SKM-1 (cell line): Measurements from ENCODE around the gene HRG.
"Not testable (repeated sequence)": the region's sequence is repeated elsewhere in the genome, so short reads cannot be mapped to it uniquely, and the experiment has no call there.

ENCODE experiments used
- DNase-seq: peaks from one replicate; lab custom pipeline; 2025; ENCODE audit not compliant: unreplicated experiment; lab: John Stamatoyannopoulos, UW

HRG gene, protein sequence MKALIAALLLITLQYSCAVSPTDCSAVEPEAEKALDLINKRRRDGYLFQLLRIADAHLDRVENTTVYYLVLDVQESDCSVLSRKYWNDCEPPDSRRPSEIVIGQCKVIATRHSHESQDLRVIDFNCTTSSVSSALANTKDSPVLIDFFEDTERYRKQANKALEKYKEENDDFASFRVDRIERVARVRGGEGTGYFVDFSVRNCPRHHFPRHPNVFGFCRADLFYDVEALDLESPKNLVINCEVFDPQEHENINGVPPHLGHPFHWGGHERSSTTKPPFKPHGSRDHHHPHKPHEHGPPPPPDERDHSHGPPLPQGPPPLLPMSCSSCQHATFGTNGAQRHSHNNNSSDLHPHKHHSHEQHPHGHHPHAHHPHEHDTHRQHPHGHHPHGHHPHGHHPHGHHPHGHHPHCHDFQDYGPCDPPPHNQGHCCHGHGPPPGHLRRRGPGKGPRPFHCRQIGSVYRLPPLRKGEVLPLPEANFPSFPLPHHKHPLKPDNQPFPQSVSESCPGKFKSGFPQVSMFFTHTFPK

DNA sequence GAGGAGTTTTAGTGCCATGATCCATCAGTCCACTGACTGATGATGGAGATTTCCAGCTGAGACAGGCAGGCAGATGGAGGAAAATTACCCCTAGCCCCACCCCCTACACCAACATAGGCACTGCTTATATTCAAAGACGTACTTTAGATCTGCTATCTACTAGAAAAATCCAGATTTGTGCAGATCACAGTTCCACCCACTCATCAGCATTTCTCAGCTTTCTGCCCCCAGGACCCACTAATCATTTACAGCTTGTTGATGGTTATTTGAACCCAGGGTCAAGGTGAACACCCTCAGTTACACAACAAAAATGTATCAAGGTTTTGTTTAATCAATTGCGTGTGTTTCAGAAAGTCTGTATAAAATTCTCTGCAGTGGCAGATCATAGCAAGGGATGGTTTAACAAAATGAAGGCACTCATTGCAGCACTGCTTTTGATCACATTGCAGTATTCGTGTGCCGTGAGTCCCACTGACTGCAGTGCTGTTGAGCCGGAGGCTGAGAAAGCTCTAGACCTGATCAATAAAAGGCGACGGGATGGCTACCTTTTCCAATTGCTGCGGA is at the start of gene HRG:
TSS of gene HRG (plus strand) at position 390 of the 564 bp plus-strand sequence. CDS start at position 408, 18 bp downstream.
- no peak for DNase-seq

DNA sequence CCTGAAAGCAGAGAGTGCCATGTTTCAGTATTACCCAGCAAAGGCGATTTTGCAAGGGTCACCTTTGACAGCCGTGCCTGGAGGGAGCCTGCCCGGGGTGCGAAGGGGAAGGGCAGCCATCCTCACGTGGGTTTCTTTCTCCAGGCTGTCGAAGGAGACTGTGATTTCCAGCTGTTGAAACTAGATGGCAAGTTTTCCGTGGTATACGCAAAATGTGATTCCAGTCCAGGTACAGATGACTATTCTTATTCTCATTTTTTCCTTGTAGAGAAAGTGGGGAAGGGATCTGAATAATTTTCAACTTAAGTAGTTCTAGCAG is 49.6 kb upstream of the HRG start:
- no peak for DNase-seq

DNA sequence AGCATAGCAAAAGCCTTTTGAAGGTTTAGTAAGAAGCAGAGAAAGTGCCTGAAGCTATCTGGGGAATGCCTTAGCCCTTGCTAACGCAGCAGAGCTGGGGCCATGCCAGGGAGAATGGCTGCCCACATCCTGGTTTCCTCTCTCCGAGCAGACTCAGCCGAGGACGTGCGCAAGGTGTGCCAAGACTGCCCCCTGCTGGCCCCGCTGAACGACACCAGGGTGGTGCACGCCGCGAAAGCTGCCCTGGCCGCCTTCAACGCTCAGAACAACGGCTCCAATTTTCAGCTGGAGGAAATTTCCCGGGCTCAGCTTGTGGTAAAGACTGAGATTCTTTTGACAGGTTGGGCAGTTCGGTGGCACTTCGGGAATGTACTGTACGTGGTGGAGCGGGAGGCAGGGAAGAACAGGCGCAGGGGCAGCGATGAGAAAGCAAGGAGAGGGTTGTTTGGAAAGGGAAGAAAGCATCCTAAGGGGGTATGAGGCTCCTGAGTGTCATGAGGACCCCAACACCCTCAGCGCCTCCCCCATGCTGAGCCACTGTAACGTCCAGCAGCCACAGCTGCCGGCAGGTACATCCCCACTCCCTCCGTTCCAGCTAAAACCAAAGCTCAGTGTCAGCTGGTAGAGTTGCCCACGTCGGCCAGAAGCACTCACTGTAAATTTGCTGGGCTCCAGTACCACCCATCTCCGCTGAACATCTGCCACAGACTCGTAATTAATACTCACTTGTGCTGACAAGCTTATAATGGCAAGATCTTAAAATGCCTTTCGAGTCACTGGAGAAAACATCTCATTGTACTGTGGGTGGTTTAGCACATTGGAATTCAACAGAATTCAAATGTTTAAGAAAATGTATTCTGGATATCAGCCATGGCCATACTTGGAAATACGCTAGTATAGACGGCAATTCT is 48.5 kb upstream of the HRG start:
- peak; percentile 75 for DNase-seq

DNA sequence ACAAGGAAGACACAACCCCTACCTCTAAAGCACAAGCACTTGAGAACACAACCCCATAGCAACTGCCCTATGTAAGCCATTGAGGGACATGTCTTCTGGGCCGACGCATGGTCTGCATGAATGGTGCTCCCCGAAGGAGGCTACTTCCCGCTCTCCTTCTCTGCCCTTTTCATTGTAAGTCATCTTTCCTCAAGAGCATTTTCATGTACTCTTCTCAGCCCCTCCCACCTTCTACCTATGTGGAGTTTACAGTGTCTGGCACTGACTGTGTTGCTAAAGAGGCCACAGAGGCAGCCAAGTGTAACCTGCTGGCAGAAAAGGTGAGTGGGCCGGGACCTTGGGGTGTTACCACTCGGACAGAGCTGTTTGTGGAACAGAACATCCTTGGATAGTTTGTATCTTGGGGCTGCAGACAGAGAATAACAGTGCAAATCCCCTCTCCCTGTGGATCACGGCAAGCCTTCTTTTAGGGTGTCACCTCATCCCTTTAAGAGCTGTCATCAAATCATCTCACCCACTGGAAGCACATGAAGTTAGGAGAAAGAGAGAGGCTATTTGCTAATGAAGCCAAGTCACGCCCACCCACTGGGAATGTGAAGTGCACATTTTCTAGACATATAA is 47.4 kb upstream of the HRG start:
- no peak for DNase-seq

DNA sequence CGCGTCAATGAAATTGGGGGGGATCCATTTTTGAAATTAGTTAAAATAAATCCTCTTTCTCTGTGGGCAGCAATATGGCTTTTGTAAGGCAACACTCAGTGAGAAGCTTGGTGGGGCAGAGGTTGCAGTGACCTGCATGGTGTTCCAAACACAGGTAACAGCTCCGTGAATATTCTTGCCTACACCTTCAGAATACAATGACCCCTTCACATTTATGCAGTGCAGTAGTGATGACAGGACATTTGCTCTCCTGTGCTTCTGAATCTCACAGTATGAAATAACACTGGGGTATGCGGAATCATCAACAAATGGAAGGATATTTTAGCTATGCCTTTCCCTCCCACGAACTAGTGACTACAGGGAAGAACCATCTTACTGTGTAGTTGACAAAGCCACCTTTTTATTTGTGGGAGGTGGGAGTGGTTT is 46.0 kb upstream of the HRG start:
- DNase-seq: no peak

DNA sequence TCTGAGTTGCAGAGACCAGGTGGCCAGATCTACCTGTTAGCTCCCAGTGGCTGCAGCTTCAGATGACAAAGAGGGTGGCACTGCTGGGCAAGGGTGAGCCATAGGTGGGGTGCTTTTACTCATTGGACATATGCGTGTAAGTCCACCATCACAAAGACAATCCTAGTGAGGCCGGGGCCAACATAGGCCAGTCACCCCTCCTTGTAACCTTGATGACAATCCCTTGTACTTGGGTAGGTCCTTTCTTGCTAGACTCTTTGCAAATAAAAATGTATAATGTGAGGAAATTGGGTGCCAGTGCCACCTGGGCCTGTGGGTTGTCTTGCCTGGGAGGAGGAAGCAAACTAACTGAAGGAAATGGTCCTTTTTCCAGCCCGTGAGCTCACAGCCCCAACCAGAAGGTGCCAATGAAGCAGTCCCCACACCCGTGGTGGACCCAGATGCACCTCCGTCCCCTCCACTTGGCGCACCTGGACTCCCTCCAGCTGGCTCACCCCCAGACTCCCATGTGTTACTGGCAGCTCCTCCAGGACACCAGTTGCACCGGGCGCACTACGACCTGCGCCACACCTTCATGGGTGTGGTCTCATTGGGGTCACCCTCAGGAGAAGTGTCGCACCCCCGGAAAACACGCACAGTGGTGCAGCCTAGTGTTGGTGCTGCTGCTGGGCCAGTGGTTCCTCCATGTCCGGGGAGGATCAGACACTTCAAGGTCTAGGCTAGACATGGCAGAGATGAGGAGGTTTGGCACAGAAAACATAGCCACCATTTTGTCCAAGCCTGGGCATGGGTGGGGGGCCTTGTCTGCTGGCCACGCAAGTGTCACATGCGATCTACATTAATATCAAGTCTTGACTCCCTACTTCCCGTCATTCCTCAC is 45.4 kb upstream of the HRG start:
- no peak for DNase-seq

DNA sequence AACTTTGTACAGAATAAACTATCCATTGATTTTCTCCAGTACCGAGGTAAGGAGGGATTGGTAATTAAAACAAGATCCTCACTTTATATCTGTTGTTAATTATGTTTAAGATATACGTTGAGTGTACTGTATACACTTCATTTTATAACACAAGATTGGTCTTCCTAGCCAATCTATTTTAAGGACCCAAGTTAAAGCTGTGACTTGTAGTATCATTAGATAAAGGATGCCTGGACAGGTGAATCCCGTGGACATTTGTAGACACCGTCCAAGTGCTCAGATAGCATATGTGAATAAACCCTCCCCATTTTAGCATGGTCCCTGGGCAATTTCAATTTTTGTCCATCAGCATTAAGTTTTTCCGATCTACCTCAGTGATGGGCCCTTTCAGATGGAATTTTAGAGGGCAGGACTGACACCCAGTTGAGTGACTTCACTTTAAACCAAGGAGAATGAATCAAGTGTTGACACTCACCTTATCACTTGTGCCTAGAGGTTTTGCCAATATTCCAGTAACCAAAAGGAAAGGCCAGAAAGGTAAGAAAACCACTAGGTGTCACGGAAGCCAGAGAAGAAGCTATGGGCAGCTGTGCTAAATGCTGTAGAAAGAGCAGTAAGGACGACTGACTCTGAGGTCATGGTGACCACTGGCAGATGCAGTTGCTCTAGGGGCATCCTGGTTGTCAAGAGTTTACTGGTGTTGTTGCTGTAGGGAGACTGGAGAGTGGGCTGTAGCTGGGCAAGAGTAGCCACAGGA is 43.7 kb upstream of the HRG start:
- no peak for DNase-seq

DNA sequence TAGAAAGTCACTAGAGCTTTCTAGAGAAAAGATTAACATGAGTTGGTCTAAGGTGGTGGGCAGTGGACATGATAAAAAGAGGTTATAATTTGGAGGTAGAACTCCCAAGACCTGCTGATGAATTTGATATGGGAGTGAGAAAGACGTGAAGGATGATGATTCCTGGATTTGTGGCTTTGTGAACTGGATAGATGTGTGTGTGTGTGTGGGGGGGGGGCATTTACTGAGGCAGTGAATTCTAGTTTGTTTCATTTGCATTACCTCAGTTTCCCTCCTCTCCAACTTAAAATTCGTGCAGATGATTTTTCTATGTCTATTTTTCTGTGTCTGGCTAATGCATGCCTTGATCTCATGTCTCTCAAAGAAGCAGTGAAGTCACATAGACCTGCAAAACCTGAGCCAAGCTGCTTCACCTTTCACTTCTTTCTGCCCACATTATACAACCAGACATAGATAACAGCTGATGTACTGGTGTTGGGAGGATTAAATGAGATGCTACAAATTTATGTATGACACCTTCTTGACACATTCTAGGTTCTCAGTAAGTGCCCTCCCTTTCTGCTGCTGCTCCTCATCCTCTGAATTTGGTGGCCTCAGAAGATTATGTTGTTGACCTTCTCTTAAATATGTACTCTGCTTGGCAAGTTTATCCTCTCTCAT is 43.0 kb upstream of the HRG start:
- no peak for DNase-seq

DNA sequence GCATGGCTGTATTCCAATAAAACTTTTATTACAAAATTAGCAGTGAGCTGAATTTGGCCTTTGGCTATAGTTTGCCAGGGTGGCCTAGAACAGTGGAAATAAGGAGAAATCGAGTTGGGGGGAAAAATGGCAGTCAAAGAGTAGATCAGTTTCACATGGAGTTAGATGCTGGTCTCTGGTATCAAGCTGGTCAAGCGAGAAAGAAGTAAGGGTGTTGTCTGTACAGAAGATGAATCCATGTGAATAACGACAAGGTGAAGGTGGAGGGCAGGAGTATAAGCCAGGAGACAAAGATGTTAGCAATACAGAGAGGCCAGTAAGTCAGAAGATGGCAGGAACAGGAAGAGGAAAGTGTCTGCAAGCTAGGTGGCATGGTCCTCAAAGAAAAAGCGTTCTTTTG is 41.2 kb upstream of the HRG start:
- DNase-seq: no peak

DNA sequence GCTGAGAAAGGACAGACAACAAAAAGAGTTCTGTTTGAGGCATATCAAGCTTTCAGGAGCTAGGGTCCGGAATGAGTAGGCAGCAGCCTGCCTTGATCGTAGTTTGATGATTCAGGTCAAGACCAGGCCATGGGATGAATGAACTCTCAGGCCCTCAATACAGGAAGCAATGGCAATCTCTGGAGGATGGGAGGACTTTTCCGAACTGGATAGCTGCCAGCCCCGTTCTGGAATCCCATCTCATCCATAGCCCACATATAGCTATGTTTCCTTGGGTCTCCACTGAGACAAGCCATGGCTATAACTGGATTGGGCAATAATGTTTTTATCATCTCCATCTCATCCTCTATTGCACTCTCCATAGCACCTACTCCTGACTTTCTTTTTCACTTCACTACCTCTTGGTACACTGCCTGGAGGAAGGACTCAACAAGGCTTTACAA is 40.2 kb upstream of the HRG start:
- DNase-seq: no peak

DNA sequence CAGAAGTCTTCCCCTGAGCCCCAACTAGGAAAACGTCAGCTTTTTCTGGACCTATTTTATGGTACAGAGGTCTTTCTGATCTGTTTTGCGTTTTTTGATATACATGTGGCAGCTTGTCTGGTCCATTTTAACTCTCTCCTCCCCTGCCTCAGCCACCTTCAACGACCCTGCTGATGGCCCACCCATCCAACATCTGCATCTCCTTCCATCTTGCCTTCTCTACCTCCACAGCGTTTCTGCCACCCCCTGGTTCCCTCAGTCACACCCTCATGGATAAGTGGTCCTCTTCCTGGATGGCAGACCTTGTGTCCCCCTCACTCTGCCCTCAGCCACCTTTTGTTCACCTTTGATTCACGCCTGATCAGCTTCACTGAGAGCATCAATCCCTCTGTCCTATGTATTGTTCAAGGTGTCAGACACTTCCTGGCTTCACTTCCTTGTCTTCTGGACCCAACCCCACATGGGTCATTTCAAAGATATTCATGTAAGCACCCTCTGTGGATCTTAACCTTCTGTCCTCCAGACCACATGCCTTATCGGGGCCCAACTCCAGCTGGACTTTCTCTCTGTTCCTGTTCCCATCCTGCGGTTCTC is 39.5 kb upstream of the HRG start:
- DNase-seq: no peak

DNA sequence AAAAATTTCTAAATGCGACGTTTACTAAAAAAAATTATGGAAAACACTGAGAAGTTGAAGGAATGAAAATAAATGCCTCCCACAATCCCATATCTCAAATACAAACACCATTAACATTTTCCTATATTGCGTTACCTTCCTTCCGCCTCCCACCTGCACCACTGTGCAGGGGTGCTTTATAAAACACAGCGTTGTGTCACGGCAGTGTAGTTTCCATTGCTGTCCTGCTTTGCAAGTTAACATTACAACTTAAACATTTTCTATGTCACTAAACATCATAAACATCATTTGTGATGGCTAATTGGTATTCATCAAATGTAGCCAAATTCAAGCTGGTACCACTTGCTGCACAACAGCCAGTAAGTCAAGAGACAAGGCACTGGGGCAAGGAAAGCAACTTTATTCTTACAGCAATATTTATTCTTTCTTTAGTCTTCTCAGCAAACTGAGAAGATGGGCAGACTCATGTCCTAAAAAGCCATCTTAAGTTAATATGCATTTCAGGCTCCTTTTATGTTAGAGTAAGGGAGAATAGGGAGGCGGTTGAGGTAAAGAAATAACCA is 37.9 kb upstream of the HRG start:
- DNase-seq: no peak

DNA sequence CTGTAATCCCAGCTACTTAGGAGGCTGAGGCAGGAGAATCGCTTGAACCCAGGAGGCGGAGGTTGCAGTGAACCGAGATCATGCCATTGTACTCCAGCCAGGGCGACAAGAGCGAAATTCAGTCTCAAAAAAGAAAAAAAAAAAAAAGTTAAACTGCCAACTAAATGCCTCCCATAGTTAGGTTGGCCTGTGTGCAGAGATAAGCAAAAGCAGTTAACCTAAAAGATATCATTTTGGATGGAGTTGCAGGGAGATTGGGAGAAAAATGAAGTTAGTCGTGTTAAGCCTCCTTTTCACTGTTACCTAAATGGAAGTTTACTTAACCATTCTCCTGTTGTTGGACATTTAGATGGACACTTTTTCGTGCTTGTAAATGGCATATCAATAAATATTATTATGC is 37.1 kb upstream of the HRG start:
- no peak for DNase-seq

DNA sequence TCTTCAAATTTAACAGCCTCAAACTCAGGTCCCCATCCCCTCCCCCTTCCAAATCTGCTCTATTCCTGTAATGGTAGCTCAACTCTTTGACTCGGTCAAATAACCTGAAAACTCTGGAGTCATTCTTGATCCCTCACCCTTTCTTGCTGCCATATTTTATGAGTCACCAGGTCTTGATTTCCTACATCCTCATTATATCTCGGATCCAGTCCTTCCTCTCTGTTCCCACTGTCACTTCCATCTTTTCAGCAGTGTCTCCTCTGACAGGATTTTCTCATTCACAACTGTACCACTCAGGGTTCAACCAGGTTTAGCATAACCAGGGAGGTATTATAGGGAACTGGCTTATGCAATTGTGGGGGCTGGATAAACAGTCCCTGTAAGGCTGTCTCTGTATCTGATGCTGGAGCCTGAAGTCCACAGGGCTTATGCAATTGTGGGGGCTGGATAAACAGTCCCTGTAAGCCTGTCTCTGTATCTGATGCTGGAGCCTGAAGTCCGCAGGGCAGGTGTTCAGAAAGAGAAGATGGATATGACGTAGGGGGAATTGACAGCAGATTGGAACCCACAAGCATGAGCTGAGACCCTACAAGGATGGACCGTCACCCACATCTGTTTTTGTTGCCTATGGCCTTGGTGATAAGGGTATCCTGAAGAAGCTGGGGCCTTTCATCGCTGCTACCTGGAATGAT is 34.7 kb upstream of the HRG start:
- DNase-seq: no peak

DNA sequence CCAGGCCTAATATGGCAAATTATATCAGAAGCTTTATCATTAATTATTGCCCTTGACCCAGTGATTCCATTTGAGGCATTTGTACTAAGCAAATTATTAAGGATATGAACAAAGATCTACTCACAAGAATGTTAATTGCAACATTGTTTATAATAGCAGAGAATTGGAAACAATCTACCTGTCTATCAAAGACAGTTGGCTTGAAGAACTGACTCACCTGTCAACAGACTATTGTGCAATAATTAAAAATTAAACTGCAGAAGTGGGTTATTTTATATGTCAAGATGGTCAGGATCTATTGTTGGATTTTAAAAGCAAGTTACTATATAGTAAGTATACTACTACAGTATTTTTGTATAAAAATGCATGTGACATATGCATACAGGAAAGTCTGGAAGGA is 32.3 kb upstream of the HRG start:
- DNase-seq: no peak

DNA sequence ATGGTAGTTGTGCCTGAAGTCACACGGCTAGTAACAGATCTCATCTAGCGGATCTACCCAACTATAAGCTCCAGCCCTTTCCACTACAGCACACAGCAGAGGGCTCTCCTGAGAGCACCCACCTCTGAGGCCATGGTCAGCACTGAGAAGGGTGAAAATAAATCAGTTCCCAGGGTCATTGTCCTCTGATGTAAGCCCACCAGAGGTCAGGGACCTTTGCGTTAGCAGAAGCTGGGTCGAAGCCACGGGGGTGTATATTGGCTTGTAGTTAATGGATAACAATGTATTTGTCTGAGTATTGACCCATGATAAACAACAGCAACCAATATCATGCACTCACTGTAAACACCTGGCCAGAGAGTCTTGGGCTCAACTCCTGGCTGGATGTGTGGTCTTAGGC is 31.6 kb upstream of the HRG start:
- not testable (repeated sequence) for DNase-seq

DNA sequence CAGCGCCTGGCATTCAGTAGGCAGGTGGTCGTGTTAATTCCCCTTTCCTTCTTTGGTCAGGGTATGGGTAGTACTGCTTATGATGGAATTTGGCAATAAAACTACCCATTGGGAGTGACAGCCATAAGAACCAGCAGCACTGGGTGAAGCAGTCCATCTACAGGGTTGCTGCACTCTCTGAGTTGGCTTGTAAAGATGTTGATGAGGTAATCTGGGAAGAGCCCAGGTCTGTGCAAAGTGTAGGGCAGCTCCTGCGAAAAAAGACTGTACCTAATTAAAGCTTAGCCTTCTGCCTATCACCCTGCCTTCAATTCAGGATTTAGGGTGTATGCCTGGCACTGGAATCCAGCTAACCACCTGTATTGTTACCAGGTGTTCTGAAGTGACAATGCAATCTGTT is 30.3 kb upstream of the HRG start:
- DNase-seq: no peak

DNA sequence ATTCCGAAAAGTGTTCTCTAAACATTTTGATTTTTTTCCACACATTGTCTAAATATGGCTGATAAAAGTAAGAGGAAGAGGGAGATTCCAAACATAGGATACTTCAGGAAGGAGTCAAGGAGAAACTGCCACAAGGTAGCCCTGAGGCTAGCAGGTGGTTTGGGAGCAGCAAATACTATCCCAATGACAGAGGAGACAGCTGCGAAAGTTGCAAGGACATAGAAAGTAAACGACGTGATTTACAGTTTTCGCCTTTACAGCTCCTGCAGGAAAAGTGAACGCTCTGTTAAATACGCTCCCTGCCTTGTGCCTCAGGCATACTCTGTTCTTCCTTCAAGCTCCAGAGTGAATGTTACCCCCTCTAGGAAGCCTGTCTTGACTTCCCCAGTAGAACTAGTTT is 29.3 kb upstream of the HRG start:
- DNase-seq: no peak
